Naive B cell (primary cell): Measurements from ENCODE around the gene DLK1. TPM values are rescaled to one million over a fixed set of nuclear protein-coding genes. Genes with fewer than 3 reads are reported as not detected.

ENCODE experiments used
- ATAC-seq, 2 donors: fragments of 150-1000 bp; cut with Tn5 transposase; 2 replicates each; pipeline ENCODE4 v1.10.0; 2021; ENCODE audit warnings: low read depth in 2 of 2, mild to moderate bottlenecking in 2 of 2, moderate library complexity in 2 of 2
- DNase-seq: peaks from one replicate; pipeline ENCODE4 v3.0.0; 2022
- H3K27ac Mint-ChIP-seq, 6 donors: one replicate each; pipeline ENCODE4 v1.8.0; 2020 to 2022; ENCODE audit warnings: mild to moderate bottlenecking in 6 of 6, mixed read lengths in 6 of 6, moderate library complexity in 5 of 6, inconsistent platforms in 2 of 6
- H3K27me3 Mint-ChIP-seq, 3 donors: one replicate each; pipeline ENCODE4 v1.8.0; 2021 to 2022; ENCODE audit warnings: mixed read lengths in 3 of 3, mild to moderate bottlenecking in 1 of 3
- H3K36me3 Mint-ChIP-seq, 2 donors: one replicate each; pipeline ENCODE4 v1.8.0; 2020 to 2022; ENCODE audit warnings: mixed read lengths in 2 of 2, inconsistent platforms in 1 of 2, mild to moderate bottlenecking in 1 of 2
- H3K4me1 Mint-ChIP-seq, 3 donors: one replicate each; pipeline ENCODE4 v1.8.0; 2020 to 2022; ENCODE audit warnings: mixed read lengths in 3 of 3, inconsistent platforms in 1 of 3, mild to moderate bottlenecking in 1 of 3, moderate library complexity in 1 of 3
- H3K4me3 Mint-ChIP-seq, 8 donors: one replicate each; pipeline ENCODE4 v1.8.0; 2020 to 2022; ENCODE audit warnings: mild to moderate bottlenecking in 8 of 8, mixed read lengths in 8 of 8, moderate library complexity in 8 of 8, inconsistent platforms in 2 of 8
- H3K9me3 Mint-ChIP-seq, 7 donors: one replicate each; pipeline ENCODE4 v1.8.0; 2020 to 2022; ENCODE audit warnings: mixed read lengths in 7 of 7, mild to moderate bottlenecking in 5 of 7, inconsistent platforms in 2 of 7, moderate library complexity in 1 of 7
- polyA plus RNA-seq, 6 donors: library from polyadenylated mRNA; unstranded; fragments of 300-500 nt; fragmentation: Illumina TruSeq; gene quantifications; one replicate each; pipeline ENCODE4 v1.2.3, GENCODE V29; 2021; ENCODE audit warnings: low read depth in 6 of 6

Gene DLK1
- polyA plus RNA-seq, 6 donors from 2014 or later: not detected

GRCh38 chr14:100775831-100776591 lies 49.3 kb downstream of the DLK1 start:
- peaks cover 0 to 4% (median 0%) of the 10 kb centered on the region in 7 donors for H3K9me3 Mint-ChIP-seq
- H3K4me3 Mint-ChIP-seq: no peak overlapping the region
- no peak for ATAC-seq
- DNase-seq: no peak
- H3K36me3 Mint-ChIP-seq: no peaks in the 10 kb centered on the region
- H3K27ac Mint-ChIP-seq: peak overlapping the region in 1 of 6 donors; percentile 24
- H3K27me3 Mint-ChIP-seq: peaks cover 4 to 7% (median 7%) of the 10 kb centered on the region in 3 donors
- no peaks in the 10 kb centered on the region for H3K4me1 Mint-ChIP-seq

- no peaks in the 10 kb centered on the region for H3K4me1 Mint-ChIP-seq
- H3K4me3 Mint-ChIP-seq: no peak overlapping the region
- H3K9me3 Mint-ChIP-seq: peaks cover 0 to 2% (median 0%) of the 10 kb centered on the region in 7 donors
- ATAC-seq (no peak), DNase-seq (no peak)
- H3K27ac Mint-ChIP-seq: no peak overlapping the region
- H3K36me3 Mint-ChIP-seq: no peaks in the 10 kb centered on the region
- peaks cover 0 to 7% (median 5%) of the 10 kb centered on the region in 3 donors for H3K27me3 Mint-ChIP-seq
Observed at GRCh38 chr14:100776681-100777365, 50.1 kb downstream of the DLK1 start.

DNA sequence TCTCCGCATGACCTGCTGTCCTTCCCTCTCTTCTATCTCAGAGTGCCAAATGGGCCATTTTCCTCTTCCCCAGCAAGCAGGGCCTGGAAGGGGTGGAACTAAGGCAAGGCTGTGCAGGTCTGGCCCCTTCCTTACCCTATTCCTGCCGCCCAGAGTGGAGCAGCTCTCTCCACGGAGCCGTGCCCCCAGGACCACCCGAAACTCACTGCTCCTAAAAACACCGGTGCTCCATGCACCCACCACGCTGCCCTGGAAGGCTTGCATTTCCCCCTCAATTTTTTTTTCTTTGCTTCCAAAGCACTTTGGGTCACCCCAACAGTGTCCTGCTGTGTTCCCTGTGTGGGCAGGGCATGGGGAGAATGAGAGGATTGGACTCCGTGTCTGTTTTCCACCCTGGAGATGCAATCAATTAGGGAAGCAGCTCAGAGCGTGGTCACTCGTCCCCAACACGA lies 50.7 kb downstream of the DLK1 start:
- H3K9me3 Mint-ChIP-seq: peaks cover 0 to 2% (median 0%) of the 10 kb centered on the region in 7 donors
- H3K4me1 Mint-ChIP-seq: no peaks in the 10 kb centered on the region
- DNase-seq (no peak), ATAC-seq (no peak)
- no peak overlapping the region for H3K4me3 Mint-ChIP-seq
- peaks cover 0 to 5% (median 5%) of the 10 kb centered on the region in 3 donors for H3K27me3 Mint-ChIP-seq
- H3K36me3 Mint-ChIP-seq: no peaks in the 10 kb centered on the region
- H3K27ac Mint-ChIP-seq: no peak overlapping the region

DNA sequence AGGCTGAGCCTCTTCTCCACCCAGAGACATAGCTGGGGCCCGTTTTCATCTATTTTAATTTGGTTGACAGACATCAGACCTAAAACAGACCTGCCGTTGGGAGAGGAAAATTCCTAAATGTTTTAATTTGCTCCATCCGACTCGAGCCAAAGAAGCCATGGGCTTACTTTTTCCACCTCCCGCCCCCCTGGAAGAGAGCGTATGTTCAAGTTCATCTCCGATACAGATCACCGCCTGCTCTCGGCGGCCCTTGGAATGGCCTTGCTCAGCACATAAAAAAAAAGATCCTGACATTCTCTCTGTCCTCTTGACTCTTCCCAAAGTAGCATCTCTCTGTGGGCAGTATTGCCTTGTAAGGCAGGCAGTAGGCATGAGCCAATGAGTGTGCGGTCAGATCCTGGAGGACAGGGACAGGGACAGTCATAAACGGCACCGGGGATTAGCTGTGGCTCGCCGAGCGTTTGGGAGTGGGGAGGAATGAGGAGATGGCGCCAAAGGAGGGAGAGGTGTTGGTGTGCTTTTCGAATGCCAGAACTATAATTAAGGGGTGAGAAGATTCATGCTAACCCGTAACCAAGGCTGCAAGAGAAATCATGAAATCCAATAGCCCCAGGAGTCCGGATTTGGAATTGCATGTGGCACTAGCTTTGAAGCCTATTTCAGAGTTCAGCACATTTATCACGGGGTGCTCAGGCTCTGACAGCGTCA lies 51.3 kb downstream of the DLK1 start:
- Mint-ChIP-seq H3K4me1 (peaks cover 0 to 4% (median 0%) of the 10 kb centered on the region in 3 donors), H3K27ac (peak overlapping the region in 1 of 6 donors; percentile 92), H3K4me3 (peak overlapping the region in 1 of 8 donors; percentile 63), H3K9me3 (peaks cover 0 to 2% (median 0%) of the 10 kb centered on the region in 7 donors), H3K36me3 (no peaks in the 10 kb centered on the region), H3K27me3 (peaks cover 0 to 5% (median 0%) of the 10 kb centered on the region in 3 donors)
- no peak for DNase-seq
- no peak for ATAC-seq

GRCh38 chr14:100778526-100778882 lies 51.8 kb downstream of the DLK1 start:
- no peak overlapping the region for H3K27ac Mint-ChIP-seq
- no peak for DNase-seq
- H3K36me3 Mint-ChIP-seq: no peaks in the 10 kb centered on the region
- H3K9me3 Mint-ChIP-seq: peaks cover 0 to 2% (median 0%) of the 10 kb centered on the region in 7 donors
- peaks cover 0 to 6% (median 0%) of the 10 kb centered on the region in 3 donors for H3K4me1 Mint-ChIP-seq
- H3K4me3 Mint-ChIP-seq: no peak overlapping the region
- peaks cover 0 to 5% (median 0%) of the 10 kb centered on the region in 3 donors for H3K27me3 Mint-ChIP-seq
- no peak for ATAC-seq

DNA sequence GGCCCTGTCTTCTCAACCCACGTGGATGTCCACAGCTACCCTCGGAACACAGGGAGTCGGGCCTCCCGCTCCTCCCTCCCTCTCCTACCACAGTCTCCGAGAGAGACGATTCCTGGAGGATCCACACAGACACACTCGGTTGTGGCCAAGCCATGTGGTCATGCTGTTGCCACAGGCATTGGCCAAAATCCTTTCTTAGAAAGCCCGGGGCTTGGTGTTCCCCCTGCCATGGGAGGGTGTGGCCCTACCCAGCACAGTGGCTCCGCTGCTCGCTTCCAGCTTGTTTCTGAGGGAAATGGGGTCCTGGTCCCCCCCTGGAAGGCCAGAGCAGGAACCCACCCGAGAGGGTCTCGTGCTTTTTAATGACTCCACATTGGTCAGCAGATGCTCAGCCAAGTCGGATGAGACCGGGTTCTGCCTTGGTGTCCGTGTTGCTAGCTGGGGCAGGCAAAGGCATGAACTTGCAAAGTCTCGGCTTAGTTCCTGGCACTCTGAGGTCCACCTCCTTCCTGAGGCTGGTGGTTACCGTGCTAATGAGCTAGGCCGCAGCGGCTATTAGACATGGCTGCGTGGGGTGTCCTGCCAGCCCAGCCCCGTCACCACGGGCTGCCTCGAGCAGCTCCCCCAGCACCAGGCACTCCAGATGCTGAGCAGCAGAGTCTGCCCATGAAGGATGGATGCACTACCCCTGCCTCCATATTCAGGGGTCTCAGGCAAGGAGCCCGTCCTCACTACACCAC lies 52.4 kb downstream of the DLK1 start:
- Mint-ChIP-seq H3K4me1 (peaks cover 0 to 6% (median 0%) of the 10 kb centered on the region in 3 donors), H3K27me3 (peaks cover 0 to 5% (median 0%) of the 10 kb centered on the region in 3 donors), H3K36me3 (no peaks in the 10 kb centered on the region), H3K27ac (no peak overlapping the region), H3K9me3 (peaks cover 0 to 2% (median 0%) of the 10 kb centered on the region in 7 donors), H3K4me3 (no peak overlapping the region)
- DNase-seq (no peak), ATAC-seq (no peak)

- Mint-ChIP-seq H3K4me3 (no peak overlapping the region), H3K27ac (no peak overlapping the region)
Observed at GRCh38 chr14:100779691-100780080, 53.0 kb downstream of the DLK1 start.

GRCh38 chr14:100780246-100780645 lies 53.6 kb downstream of the DLK1 start:
- no peak overlapping the region for H3K4me3 Mint-ChIP-seq
- H3K4me1 Mint-ChIP-seq: peaks cover 0 to 6% (median 0%) of the 10 kb centered on the region in 3 donors
- ATAC-seq (no peak), DNase-seq (no peak)
- peaks cover 0 to 3% (median 0%) of the 10 kb centered on the region in 7 donors for H3K9me3 Mint-ChIP-seq
- peaks cover 0 to 8% (median 5%) of the 10 kb centered on the region in 3 donors for H3K27me3 Mint-ChIP-seq
- H3K36me3 Mint-ChIP-seq: no peaks in the 10 kb centered on the region
- peak overlapping the region in 1 of 6 donors; percentile 61 for H3K27ac Mint-ChIP-seq

More at GRCh38 chr14:100779691-100780080, 53.0 kb downstream of the DLK1 start:
- ATAC-seq: no peak
- Mint-ChIP-seq H3K36me3 (no peaks in the 10 kb centered on the region), H3K27me3 (peaks cover 0 to 5% (median 0%) of the 10 kb centered on the region in 3 donors), H3K9me3 (peaks cover 0 to 2% (median 0%) of the 10 kb centered on the region in 7 donors), H3K4me1 (peaks cover 0 to 6% (median 0%) of the 10 kb centered on the region in 3 donors)
- DNase-seq: no peak

DNA sequence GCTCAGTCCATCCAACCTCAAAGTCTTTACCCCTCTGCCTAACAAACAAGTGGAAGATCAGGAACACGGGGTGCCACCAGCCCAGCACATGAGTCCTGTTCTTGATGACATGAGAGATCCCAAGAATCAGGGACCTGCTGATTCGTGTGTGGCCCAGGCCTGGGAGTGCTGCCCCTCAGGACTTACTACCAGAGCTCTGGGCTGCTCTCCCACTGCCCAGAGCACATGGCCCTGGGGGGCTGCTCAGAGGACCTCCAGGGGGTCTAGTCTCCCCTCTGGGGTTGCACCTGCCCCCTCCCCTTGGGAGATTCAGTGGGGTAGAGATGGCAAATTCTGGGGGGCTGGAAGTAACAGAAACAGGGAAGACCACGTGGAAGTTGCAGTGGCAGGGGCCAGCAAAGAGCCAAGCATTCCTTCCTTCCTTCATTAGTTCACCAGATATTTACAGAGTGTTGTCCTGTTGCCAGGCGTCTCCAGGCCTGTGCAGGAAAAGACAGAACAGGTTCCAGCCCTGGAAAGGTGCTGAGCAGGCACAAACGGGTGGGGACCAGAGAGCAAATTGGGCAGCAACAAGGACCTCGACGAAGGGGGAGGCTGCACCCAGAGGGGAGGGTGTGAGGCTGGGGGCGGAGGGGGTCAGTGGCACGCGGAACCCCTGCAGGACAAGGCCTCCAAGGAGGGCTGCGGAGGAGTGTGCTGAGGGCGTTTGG lies 54.1 kb downstream of the DLK1 start:
- DNase-seq (no peak), ATAC-seq (no peak)
- H3K27ac Mint-ChIP-seq: no peak overlapping the region
- no peaks in the 10 kb centered on the region for H3K36me3 Mint-ChIP-seq
- no peak overlapping the region for H3K4me3 Mint-ChIP-seq
- peaks cover 0 to 5% (median 0%) of the 10 kb centered on the region in 7 donors for H3K9me3 Mint-ChIP-seq
- peaks cover 0 to 6% (median 0%) of the 10 kb centered on the region in 3 donors for H3K4me1 Mint-ChIP-seq
- peaks cover 0 to 9% (median 8%) of the 10 kb centered on the region in 3 donors for H3K27me3 Mint-ChIP-seq

DNA sequence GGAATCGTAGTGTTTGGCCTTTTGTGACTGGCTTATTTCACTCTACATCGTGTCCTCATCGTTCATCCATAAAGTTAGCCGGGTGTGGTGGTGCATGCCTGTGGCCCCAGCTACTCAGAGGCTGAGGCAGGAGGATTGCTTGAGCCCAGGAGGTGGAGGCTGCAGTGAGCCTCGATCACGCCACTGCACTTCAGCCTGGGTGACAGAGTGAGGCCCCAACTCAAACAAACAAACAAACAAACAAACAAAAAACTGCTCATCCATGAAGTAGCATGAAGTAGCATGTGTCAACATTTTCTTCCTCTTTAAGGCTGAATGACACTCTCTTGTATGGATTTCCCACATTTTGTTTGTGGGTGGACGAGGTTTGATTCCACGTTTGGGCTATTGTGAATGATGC lies 55.3 kb downstream of the DLK1 start:
- H3K36me3 Mint-ChIP-seq: no peaks in the 10 kb centered on the region
- peaks cover 0 to 6% (median 0%) of the 10 kb centered on the region in 3 donors for H3K4me1 Mint-ChIP-seq
- no peak overlapping the region for H3K4me3 Mint-ChIP-seq
- H3K9me3 Mint-ChIP-seq: peaks cover 0 to 5% (median 0%) of the 10 kb centered on the region in 7 donors
- H3K27ac Mint-ChIP-seq: no peak overlapping the region
- ATAC-seq (no peak), DNase-seq (no peak)
- peaks cover 3 to 9% (median 8%) of the 10 kb centered on the region in 3 donors for H3K27me3 Mint-ChIP-seq

- Mint-ChIP-seq H3K4me1 (peaks cover 0 to 6% (median 0%) of the 10 kb centered on the region in 3 donors), H3K36me3 (no peaks in the 10 kb centered on the region), H3K27ac (no peak overlapping the region), H3K27me3 (peaks cover 3 to 8% (median 5%) of the 10 kb centered on the region in 3 donors), H3K4me3 (no peak overlapping the region), H3K9me3 (peaks cover 0 to 5% (median 0%) of the 10 kb centered on the region in 7 donors)
- ATAC-seq (no peak), DNase-seq (no peak)
Observed at GRCh38 chr14:100782516-100783320, 56.0 kb downstream of the DLK1 start.
